A673 (cell line): ENCODE measurements around the gene GM2A. TPM values are rescaled to one million over a fixed set of nuclear protein-coding genes. Genes with fewer than 3 reads are reported as not detected.

Experiments used
- BruUV-seq: library from RNA; stranded (reverse); fragments of 400-500 nt; replicated peaks from 2 replicates; lab custom pipeline; 2021; lab: Mats Ljungman, UMichigan
- CTCF ChIA-PET: fragments of 300-600 bp; sonication (Branson Sonifier 250); formaldehyde crosslinking; loops from one replicate; lab custom pipeline; 2022; ENCODE audit warnings: antibody characterized with exemption; lab: Charles Lee
- POLR2A ChIA-PET: fragments of 300-600 bp; sonication (Branson Sonifier 250); formaldehyde crosslinking; loops from one replicate; lab custom pipeline; 2022; ENCODE audit warnings: antibody characterized with exemption; ENCODE audit not compliant: low non-redundant PET; lab: Charles Lee
- DNase-seq: peaks from one replicate; pipeline ENCODE4 v3.0.0-alpha.2; 2015; ENCODE audit warnings: low spot score
- H3K27ac ChIP-seq: fragments of 200-600 bp; sonication (generic); 2 replicates; pipeline ENCODE4 v1.5.1; 2016; ENCODE audit warnings: mixed run types, low read depth, mild to moderate bottlenecking, mixed read lengths, antibody characterized with exemption, low read length; ENCODE audit not compliant: poor library complexity, severe bottlenecking
- H3K27me3 ChIP-seq: fragments of 200-600 bp; sonication (generic); replicated peaks from 2 replicates; pipeline ENCODE4 v1.6.1; 2017; ENCODE audit warnings: mixed run types, low read depth, mild to moderate bottlenecking, mixed read lengths, antibody characterized with exemption, low read length; ENCODE audit not compliant: insufficient read depth, poor library complexity
- H3K36me3 ChIP-seq: fragments of 200-600 bp; sonication (generic); 2 replicates; pipeline ENCODE4 v1.6.1; 2016; ENCODE audit warnings: mixed run types, mild to moderate bottlenecking, mixed read lengths, antibody characterized with exemption, low read length; ENCODE audit not compliant: insufficient read depth, poor library complexity, severe bottlenecking
- H3K4me1 ChIP-seq: fragments of 200-600 bp; sonication (generic); 2 replicates; pipeline ENCODE4 v1.6.1; 2017; ENCODE audit warnings: mixed run types, mild to moderate bottlenecking, mixed read lengths, antibody characterized with exemption, low read length; ENCODE audit not compliant: insufficient read depth, poor library complexity, severe bottlenecking
- H3K4me3 ChIP-seq: fragments of 200-600 bp; sonication (generic); 2 replicates; pipeline ENCODE4 v1.5.1; 2016; ENCODE audit warnings: low read depth, mixed run types, mild to moderate bottlenecking, mixed read lengths, low read length; ENCODE audit not compliant: poor library complexity, severe bottlenecking
- H3K9me3 ChIP-seq: fragments of 200-600 bp; sonication (generic); 2 replicates; pipeline ENCODE4 v1.6.1; 2016; ENCODE audit warnings: mixed run types, low read depth, mild to moderate bottlenecking, mixed read lengths, antibody characterized with exemption, low read length; ENCODE audit not compliant: poor library complexity, severe bottlenecking
- CTCF ChIP-seq: fragments of 300-800, 200-600 bp; sonication (generic); conservative IDR thresholded peaks from 2 replicates; pipeline ENCODE4 v1.5.1; 2017; ENCODE audit warnings: low read depth, mild to moderate bottlenecking, antibody characterized with exemption, low read length, moderate library complexity, mixed read lengths
- EZH2 ChIP-seq: fragments of 200-600 bp; sonication (generic); IDR thresholded peaks from 2 replicates; pipeline ENCODE4 v1.6.1; 2017; ENCODE audit warnings: borderline replicate concordance, low read depth, mild to moderate bottlenecking, mixed read lengths, antibody characterized with exemption, low read length; ENCODE audit not compliant: poor library complexity, severe bottlenecking
- intact Hi-C: fragments of 100-400 bp; cut with micrococcal nuclease; formaldehyde crosslinking; loops from one replicate; pipeline ENCODE4 v1.10.0; 2022; ENCODE audit not compliant: unreplicated experiment
- total RNA-seq: library from RNA; stranded (reverse); gene quantifications from 2 replicates; pipeline ENCODE4 v1.2.3, GENCODE V29; 2021

Gene GM2A
- total RNA-seq, 1 experiment from 2014 or later: 3.5 TPM

GRCh38 chr5:151225475-151225874, 27.5 kb upstream of the GM2A start:
- no peaks in the 10 kb centered on the region for H3K36me3 ChIP-seq
- no peaks in the 10 kb centered on the region for H3K27me3 ChIP-seq
- POLR2A ChIA-PET: no interaction called here
- H3K9me3 ChIP-seq: no peaks in the 10 kb centered on the region
- no peaks in the 10 kb centered on the region for H3K4me1 ChIP-seq
- DNase-seq: no peak
- TF ChIP-seq EZH2 (no peak), CTCF (no peak)
- BruUV-seq: no TSS peak
- H3K4me3 ChIP-seq: no peak overlapping the region
- intact Hi-C loops: no loop called here
- CTCF ChIA-PET: no interaction called here
- no peak overlapping the region for H3K27ac ChIP-seq

GRCh38 chr5:151227918-151228447, 25.0 kb upstream of the GM2A start:
- POLR2A ChIA-PET: no interaction called here

GRCh38 chr5:151228986-151229385, 24.0 kb upstream of the GM2A start:
- intact Hi-C loops: no loop called here
- Histone ChIP-seq H3K27me3 (no peaks in the 10 kb centered on the region), H3K36me3 (no peaks in the 10 kb centered on the region), H3K4me3 (no peak overlapping the region), H3K9me3 (no peaks in the 10 kb centered on the region), H3K27ac (no peak overlapping the region), H3K4me1 (no peaks in the 10 kb centered on the region)
- TF ChIP-seq EZH2 (no peak), CTCF (no peak)
- CTCF ChIA-PET: no interaction called here
- no TSS peak for BruUV-seq
- POLR2A ChIA-PET: no interaction called here
- no peak for DNase-seq

More at GRCh38 chr5:151227918-151228447, 25.0 kb upstream of the GM2A start:
- Histone ChIP-seq H3K4me3 (no peak overlapping the region), H3K9me3 (no peaks in the 10 kb centered on the region), H3K27me3 (no peaks in the 10 kb centered on the region), H3K4me1 (no peaks in the 10 kb centered on the region), H3K36me3 (no peaks in the 10 kb centered on the region), H3K27ac (no peak overlapping the region)
- DNase-seq: no peak
- intact Hi-C loops: no loop called here
- CTCF ChIA-PET: no interaction called here
- TF ChIP-seq CTCF: no peak
- TF ChIP-seq EZH2: no peak
- BruUV-seq: no TSS peak
